Stimulated activated CD4-positive, alpha-beta T cell treated with anti-CD3 and anti-CD28 coated beads, Interleukin-15, amount 100 ng/mL, for 1 hour (primary cell): ENCODE data around the gene CD8A.
"Not testable (repeated sequence)": the region's sequence is repeated elsewhere in the genome, so short reads cannot be mapped to it uniquely, and the experiment has no call there.

ENCODE experiments used
- DNase-seq, 2 donors: peaks; one replicate each; pipeline ENCODE4 v3.0.0-alpha.2; 2020; ENCODE audit warnings: low read depth in 1 of 2, low spot score in 1 of 2

The CD8A gene

GRCh38 chr2:86741889-86742498 lies 48.7 kb downstream of the CD8A start:
- DNase-seq: not testable (repeated sequence)

GRCh38 chr2:86739889-86740288 lies 50.8 kb downstream of the CD8A start:
- DNase-seq: not testable (repeated sequence)

- DNase-seq: not testable (repeated sequence)
Observed at GRCh38 chr2:86739485-86739884, 51.2 kb downstream of the CD8A start.

- not testable (repeated sequence) for DNase-seq
Observed at GRCh38 chr2:86734896-86735295, 55.8 kb downstream of the CD8A start.
